HPDE6-E6E7 (cell line): Measurements from ENCODE around the gene OR51B2.
"Not testable (repeated sequence)": the region's sequence is repeated elsewhere in the genome, so short reads cannot be mapped to it uniquely, and the experiment has no call there.

Experiments used
- DNase-seq: peaks from one replicate; pipeline ENCODE4 v3.0.0; 2011; ENCODE audit warnings: missing footprints; ENCODE audit errors: extremely low spot score

Gene OR51B2, protein sequence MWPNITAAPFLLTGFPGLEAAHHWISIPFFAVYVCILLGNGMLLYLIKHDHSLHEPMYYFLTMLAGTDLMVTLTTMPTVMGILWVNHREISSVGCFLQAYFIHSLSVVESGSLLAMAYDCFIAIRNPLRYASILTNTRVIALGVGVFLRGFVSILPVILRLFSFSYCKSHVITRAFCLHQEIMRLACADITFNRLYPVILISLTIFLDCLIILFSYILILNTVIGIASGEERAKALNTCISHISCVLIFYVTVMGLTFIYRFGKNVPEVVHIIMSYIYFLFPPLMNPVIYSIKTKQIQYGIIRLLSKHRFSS

DNA sequence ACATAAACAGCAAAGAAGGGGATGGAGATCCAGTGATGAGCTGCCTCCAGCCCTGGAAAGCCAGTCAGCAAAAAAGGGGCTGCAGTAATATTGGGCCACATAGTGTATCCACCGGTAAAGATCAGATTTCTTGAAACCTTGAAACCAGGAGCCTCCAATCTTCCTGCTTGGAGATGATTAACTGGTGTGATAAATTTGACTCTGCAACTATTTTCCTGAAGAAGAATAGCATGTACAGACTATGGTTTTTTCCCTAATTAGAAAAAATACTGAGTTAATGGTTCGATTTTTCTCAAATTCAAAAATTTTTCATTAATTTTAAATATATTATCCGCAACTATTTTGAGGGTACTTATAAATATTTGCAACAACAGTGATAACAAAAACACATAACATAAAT, at the start of gene OR51B2:
OR51B2 (minus strand) TSS at position 101 of the 400 bp plus-strand sequence; CDS start at position 101, 0 bp downstream.
- no peak for DNase-seq

DNA sequence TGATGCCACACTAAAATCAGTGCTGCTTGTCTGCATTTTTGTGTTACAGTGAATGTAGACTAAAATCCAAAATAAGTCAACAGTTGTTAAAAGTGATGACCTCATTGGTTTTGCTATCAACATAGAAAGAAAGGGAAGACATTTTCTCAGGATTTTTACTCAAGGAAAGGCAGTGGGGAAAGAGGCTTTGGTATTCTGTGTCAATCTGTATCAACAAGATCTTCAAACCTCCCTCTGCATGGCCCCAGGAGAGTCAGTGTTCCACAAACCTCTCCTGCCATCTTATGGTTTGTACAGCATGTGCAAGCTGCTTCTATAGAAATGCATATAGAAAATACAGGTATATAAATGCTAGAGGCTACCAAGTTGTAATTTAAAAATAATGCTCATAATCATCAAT, 45.7 kb upstream of the OR51B2 start:
- DNase-seq: no peak

DNA sequence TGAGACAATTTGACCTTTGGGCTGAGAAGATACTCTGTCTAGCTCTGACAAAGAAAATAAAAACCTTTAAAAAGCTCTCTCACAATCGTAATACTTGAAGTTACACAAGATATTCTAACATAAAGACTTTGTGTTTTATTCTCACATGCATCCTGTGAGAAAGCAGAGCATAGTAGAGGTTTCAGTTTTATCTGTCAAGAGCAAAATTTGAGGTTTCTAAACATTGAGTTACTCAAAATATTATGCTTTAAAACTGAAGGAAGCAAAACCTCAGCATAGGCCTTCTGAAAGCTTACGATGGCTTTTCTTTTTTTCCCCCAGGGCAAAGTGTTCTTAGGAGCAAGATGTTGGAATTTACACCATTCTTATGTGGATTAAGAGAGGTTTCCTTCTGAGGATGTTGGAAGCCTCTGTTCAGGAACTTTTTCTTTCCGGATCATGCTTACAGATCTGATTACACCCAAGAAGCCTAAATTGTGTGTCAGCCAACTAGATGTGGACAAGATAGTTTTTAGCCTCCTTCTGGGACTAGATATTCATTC, 44.5 kb upstream of the OR51B2 start:
- no peak for DNase-seq

DNA sequence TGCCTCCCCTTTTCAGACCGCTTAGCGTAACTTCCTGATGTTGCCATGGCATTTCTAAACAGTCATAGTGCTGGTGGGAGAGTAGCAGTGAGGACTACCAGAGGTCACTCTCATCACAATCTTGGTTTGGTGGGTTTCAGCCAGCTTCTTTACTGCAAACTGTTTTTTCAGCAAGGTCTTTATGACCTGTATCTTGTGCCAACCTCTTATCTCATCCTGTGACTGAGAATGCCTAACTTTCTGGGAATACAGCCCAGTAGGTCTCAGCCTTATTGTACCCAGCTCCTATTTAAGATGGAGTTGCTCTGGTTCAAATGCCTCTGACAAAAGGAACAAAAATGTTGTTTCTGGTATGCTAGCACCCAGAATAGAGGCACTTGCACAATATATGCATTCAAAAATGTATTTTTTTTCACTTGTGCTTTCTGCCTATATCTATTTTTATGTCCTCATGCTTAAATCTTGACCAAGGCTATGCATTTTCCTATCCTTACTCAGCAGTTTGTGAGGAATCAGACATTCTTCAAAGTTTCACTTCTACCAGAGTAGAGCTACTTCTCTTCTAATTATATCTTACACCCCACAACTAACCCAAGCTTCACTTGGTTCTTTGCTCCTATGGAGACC, 43.5 kb upstream of the OR51B2 start:
- DNase-seq: no peak

- DNase-seq: no peak
Measured at GRCh38 chr11:5366856-5367255, 42.8 kb upstream of the OR51B2 start.

DNA sequence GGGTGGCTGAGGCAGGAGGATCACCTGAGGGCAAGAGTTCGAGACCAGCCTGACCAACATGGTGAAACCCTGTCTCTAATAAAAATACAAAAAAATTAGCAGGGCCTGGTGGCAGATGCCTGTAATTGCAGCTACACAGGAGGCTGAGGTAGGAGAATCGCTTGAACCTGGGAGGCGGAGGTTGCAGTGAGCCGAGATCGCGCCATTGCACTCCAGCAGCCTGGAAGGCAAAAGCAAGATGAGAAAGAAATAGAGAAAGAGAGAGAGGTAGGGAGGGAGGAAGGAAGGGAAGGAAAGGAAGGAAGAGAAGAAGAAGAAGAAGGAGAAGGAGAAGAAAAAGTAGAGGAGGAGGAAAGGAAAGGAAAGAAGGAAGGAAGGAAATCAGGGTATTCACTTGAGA, 42.3 kb upstream of the OR51B2 start:
- not testable (repeated sequence) for DNase-seq

GRCh38 chr11:5364214-5364613, 40.1 kb upstream of the OR51B2 start:
- DNase-seq: no peak

DNA sequence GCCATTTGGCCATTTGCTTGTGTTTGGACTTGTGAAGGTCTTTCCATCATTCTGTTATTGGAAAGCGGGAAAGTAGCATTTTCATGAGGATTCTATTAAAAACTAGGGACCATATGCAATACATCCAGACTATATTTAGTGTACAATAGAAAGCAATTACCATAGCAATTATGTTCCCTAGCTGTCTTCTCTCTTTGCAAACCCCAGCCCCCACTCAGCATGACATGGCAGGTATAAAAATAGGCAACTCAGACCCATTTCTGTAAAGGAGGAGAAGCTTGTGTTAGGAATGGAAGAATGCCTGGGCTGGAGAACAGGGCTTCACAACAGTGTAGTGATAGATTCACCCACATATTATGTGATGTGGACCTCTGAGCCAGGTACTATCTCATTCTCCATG, 39.6 kb upstream of the OR51B2 start:
- no peak for DNase-seq

DNA sequence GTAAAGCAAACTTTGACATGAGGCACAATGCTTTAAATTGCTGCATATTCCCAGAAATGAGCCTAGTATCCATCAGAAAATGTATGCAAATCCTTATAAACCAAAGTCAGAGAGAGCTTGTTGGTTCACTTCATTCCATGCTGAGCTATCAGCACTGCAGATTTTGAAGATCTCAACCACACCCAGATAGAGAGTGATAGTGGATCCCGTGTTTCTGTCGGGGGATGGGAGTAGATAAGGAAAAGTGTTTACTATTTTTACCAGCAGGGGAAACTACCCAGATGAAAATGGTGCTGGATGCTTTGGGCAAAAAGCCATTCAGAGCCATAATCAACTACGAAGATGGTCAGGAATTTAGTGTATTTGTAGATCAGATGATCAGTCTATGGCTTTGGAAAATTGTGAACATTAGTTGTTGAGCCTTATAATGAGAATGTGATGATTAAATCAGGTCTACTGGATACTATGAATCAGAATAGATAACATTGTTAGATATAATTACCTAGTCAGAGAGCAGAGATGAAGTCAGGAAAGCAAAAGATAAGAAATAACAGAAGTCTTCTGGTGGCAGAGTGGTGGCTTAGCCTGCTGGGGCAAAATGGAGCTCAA, 38.0 kb upstream of the OR51B2 start:
- DNase-seq: no peak

DNA sequence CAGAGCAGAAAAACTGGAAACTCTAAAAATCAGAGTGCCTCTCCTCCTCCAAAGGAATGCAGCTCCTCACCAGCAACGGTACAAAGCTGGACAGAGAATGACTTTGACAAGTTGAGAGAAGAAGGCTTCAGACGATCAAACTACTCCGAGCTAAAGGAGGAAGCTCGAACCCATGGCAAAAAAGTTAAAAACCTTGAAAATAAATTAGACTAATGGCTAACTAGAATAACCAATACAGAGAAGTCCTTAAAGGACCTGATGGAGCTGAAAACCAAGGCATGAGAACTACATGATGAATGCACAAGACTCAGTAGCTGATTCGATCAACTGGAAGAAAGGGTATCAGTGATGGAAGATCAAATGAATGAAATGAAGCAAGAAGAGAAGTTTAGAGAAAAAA, 31.9 kb upstream of the OR51B2 start:
- not testable (repeated sequence) for DNase-seq

GRCh38 chr11:5351208-5351607, 27.1 kb upstream of the OR51B2 start, which contains the start of gene OR51B6:
Gene OR51B6 (plus strand): TSS chr11:5351508. CDS start chr11:5351508, 0 bp downstream.
- DNase-seq: no peak

DNA sequence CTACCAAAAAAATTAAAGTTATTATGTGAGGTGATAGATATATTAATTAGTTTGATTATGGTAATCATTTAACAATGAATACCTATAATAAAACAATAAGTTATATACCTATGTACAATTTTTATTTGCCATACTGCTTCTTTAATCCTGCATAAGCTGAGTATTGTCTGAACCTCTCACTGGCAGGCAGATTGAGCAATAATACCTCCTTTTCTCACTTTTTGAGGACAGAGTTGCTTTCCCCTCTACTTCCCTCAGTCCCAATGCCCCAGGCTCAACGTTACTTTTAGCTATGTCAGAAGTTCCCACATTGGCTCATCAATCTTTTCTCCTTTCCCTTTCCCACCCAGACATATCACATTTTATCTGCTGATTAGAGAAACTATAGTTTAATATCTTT, 25.5 kb upstream of the OR51B2 start:
- DNase-seq: no peak

- DNase-seq: no peak
Measured at GRCh38 chr11:5348551-5349194, 24.6 kb upstream of the OR51B2 start.

DNA sequence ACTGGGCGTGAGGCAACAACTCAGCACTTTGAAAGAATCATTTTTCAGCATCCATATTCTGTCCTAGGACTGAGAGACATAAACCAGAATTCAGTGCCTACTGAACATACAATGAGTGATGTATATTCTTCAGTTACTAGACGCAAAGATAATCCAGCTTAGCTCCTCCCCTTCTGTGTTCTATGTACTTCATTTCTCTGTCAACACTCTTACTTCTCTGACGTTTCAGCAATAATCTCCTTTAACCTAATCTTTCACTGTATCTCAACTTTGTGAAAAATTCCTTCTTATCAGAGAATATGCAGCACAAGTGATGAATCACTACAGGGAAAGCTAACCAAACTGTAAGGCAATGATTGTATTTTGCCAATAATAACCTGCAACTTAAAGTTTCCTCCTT, 21.7 kb upstream of the OR51B2 start:
- no peak for DNase-seq

- no peak for DNase-seq
Measured at GRCh38 chr11:5343474-5344335, 19.6 kb upstream of the OR51B2 start, which contains the start of gene OR51B5. Gene OR51B5 (minus strand): TSS chr11:5343524. CDS start chr11:5343524, 0 bp downstream.

GRCh38 chr11:5339771-5340322, 15.8 kb upstream of the OR51B2 start:
- no peak for DNase-seq

DNA sequence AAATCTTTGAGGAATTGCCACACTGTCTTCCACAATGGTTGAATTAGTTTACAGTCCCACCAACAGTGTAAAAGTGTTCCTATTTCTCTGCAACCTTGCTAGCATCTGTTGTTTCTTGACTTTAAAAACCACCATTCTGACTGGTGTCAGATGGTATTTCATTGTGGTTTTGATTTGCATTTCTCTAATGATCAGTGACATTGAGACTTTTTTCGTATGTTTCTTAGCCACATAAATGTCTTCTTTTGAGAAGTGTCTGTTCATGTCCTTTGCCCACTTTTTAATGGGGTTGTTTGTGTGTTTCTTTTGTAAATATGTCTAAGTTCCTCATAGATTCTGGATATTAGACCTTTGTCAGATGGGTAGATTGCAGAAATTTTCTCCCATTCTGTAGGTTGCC, 13.2 kb upstream of the OR51B2 start:
- not testable (repeated sequence) for DNase-seq

DNA sequence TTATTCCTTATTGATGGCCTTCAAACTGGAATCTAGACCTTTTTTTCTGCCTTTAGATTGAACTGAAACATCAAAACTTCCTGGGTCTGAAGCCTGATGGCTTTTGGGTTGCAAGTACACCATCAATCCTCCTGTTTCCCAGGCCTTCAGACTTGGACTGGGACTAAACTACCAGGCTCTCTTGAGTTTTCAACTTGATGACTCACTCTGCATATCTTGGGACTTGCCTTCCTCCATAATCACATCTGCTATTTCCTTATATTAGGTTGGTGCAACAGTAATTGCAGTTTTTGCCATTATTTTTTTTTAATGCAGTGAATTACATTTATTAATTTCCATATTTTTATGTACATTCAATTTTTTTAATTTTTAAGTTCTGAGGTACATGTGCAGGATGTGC, 12.2 kb upstream of the OR51B2 start:
- no peak for DNase-seq

GRCh38 chr11:5335170-5335569, 11.1 kb upstream of the OR51B2 start:
- DNase-seq: no peak

- no peak for DNase-seq
Measured at GRCh38 chr11:5317292-5317691, 6.8 kb downstream of the OR51B2 start.
